Mammary epithelial cell (primary cell): ENCODE results near the gene SLC25A43.

Experiments used
- EZH2 ChIP-seq: IDR thresholded peaks from 2 replicates; pipeline ENCODE4 v1.6.1; 2012; ENCODE audit warnings: low read length, inconsistent platforms, borderline replicate concordance
- TF ChIP-seq, protein P1 (sequence below), 2 donors: IDR thresholded peaks in 1 of 2; conservative IDR thresholded peaks in 1 of 2; 2 replicates each; pipeline ENCODE4 v1.5.1; 2011 to 2012; ENCODE audit warnings: inconsistent platforms in 2 of 2, low read length in 2 of 2, mild to moderate bottlenecking in 2 of 2, control low read depth in 1 of 2, low read depth in 1 of 2; ENCODE audit not compliant: insufficient read depth in 1 of 2; ENCODE audit errors: extremely low read depth in 1 of 2

DNA sequence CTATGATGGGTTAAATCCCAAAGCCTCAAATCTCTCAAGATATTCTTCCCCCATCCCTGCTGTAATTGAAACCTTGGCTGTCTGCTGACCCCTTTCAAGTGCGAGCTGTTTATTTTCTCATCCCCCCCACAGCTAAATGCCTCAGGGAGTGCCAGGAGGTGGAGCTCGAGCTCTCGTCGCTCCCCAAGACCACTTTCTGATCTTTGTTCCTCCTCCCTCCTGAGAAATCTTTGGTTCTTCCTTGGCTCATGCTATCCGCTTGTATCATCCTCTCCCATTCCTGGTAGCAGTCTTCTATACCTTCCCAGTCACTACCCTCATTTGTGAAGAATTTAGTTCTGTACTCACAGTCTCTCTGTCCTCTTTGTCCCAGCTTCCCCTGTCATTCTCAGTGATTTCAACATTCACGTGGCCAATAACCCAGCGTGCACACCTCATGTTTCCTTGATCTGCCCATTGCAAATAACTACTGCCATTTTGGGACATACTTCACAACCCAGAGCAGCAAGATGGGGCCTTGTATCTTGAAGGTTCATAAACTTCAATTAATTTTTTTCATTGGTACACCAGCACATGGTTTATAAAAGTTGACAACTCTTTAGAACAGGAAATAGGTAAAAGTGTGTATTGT is 9.2 kb upstream of the SLC25A43 start:
- TF ChIP-seq, protein P1, sequence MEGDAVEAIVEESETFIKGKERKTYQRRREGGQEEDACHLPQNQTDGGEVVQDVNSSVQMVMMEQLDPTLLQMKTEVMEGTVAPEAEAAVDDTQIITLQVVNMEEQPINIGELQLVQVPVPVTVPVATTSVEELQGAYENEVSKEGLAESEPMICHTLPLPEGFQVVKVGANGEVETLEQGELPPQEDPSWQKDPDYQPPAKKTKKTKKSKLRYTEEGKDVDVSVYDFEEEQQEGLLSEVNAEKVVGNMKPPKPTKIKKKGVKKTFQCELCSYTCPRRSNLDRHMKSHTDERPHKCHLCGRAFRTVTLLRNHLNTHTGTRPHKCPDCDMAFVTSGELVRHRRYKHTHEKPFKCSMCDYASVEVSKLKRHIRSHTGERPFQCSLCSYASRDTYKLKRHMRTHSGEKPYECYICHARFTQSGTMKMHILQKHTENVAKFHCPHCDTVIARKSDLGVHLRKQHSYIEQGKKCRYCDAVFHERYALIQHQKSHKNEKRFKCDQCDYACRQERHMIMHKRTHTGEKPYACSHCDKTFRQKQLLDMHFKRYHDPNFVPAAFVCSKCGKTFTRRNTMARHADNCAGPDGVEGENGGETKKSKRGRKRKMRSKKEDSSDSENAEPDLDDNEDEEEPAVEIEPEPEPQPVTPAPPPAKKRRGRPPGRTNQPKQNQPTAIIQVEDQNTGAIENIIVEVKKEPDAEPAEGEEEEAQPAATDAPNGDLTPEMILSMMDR (conservative IDR thresholded peaks at IDR 0.05 in 1 of 2, IDR thresholded peaks at IDR 0.05 in 1 of 2; ENCODE audit: extremely low read depth in 1 of 2, insufficient read depth in 1 of 2, low read depth in 1 of 2, low read length in 2 of 2), result no peak
- no peak for TF ChIP-seq EZH2
